ENCODE data around the gene LYST.
A peak's percentile ranks its signal among the peaks of the same experiment; 100 is the strongest.
"Not testable (repeated sequence)": the region's sequence is repeated elsewhere in the genome, so short reads cannot be mapped to it uniquely, and the experiment has no call there.

Gene LYST

GRCh38 chr1:235650341-235651169 lies 216.2 kb downstream of the LYST start:
- DNase-seq, result no peak

GRCh38 chr1:235649368-235650163 lies 217.1 kb downstream of the LYST start, which contains the start of gene GNG4:
GNG4 (minus strand) TSS chr1:235649784; CDS start chr1:235583838, 65,946 bp downstream.
- DNase-seq, result no peak

- no peak for DNase-seq
Observed at GRCh38 chr1:235648954-235649367, 217.7 kb downstream of the LYST start.

- no peak for DNase-seq
Observed at GRCh38 chr1:235648407-235648907, 218.2 kb downstream of the LYST start.

GRCh38 chr1:235647537-235647936 lies 219.2 kb downstream of the LYST start:
- not testable (repeated sequence) for DNase-seq

- DNase-seq, result no peak
Observed at GRCh38 chr1:235646463-235646862, 220.2 kb downstream of the LYST start.

- no peak for DNase-seq
Observed at GRCh38 chr1:235644693-235645305, 221.9 kb downstream of the LYST start.

- no peak for DNase-seq
Observed at GRCh38 chr1:235643837-235644692, 222.6 kb downstream of the LYST start.

GRCh38 chr1:235642943-235643371 lies 223.7 kb downstream of the LYST start:
- DNase-seq, result no peak

- peak; percentile 31 for DNase-seq
Observed at GRCh38 chr1:235642011-235642942, 224.4 kb downstream of the LYST start.

- DNase-seq, result no peak
Observed at GRCh38 chr1:235640580-235640979, 226.1 kb downstream of the LYST start.

GRCh38 chr1:235639226-235640205 lies 227.2 kb downstream of the LYST start:
- no peak for DNase-seq

- DNase-seq, result not testable (repeated sequence)
Observed at GRCh38 chr1:235638612-235639011, 228.1 kb downstream of the LYST start.

- no peak for DNase-seq
Observed at GRCh38 chr1:235637756-235638534, 228.8 kb downstream of the LYST start.

- DNase-seq, result no peak
Observed at GRCh38 chr1:235635938-235636662, 230.6 kb downstream of the LYST start.

GRCh38 chr1:235632506-235633401 lies 234.0 kb downstream of the LYST start:
- DNase-seq, result peak; percentile 39

GRCh38 chr1:235631816-235632215 lies 234.9 kb downstream of the LYST start:
- no peak for DNase-seq

All from KG1 (cell line).